ENCODE results near the gene WDR90. TPM values are rescaled to one million over a fixed set of nuclear protein-coding genes. Genes with fewer than 3 reads are reported as not detected.

Gene WDR90
- polyA plus RNA-seq, 1 donor from 2014 or later = 32.1 TPM

DNA sequence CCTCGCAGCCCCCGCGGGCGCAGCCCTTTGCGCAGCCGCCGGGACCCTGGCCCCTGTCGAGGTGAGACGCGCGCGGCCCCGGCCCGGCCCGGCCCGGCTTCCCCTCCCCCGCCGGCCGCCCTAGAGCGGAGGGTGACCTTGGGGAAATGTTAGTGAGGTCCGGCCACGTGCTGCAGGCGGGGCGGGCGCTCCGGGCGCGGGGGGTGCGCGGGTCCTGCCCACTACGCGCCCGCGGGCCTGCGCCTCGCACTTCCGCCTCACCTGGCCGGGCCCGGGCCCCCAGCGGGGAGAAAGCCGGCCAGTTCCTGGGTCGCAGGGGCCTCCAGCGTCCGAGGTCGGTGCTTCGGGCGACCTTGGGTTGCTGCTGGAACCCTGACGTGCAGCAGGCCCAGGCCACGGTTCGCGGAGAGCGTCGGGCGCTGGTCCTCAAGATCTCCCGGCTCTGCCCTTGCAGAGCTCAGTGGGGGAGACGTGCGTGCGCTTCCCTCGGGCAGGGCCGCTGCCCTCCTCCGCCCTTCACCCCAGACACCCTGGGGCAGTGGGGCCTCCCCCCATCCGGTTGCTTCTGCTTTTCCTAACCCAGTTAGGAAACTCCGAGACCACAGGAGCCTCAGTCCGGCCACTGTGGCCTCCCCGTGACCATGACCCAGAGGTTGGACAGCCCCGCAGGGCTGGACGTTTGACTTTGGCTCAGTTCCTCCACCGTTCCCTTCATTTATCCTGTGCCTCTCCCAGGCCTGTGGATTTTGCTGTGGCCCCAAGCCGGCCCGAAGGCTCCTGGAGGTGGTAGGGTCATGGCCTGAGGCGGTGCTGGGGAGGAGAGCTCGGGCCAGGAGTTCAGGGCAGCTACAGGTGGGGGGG lies 6.7 kb upstream of the WDR90 start:
- no peak overlapping the region for H2AFZ ChIP-seq (ENCODE audit: low read depth, low read length)
- H3K27ac ChIP-seq (ENCODE audit: low read length) = no peak overlapping the region

GRCh38 chr16:643050-643368 lies 6.2 kb upstream of the WDR90 start:
- H3K27ac ChIP-seq (ENCODE audit: low read length) = no peak overlapping the region
- no peaks in the 10 kb centered on the region for H3K36me3 ChIP-seq (ENCODE audit: insufficient read depth, low read length)
- no peak overlapping the region for H3K4me2 ChIP-seq (ENCODE audit: low read length)
- no peaks in the 10 kb centered on the region for H3K27me3 ChIP-seq (ENCODE audit: insufficient read depth, low read depth, low read length)
- H2AFZ ChIP-seq (ENCODE audit: low read depth, low read length) = no peak overlapping the region
- TF ChIP-seq EP300 (conservative IDR thresholded peaks at IDR 0.05; ENCODE audit: poor library complexity, severe bottlenecking) (no peak), SMC3 (conservative IDR thresholded peaks at IDR 0.05; ENCODE audit: poor library complexity) (no peak), MXI1 (conservative IDR thresholded peaks at IDR 0.05; ENCODE audit: poor library complexity, severe bottlenecking) (no peak), EZH2 (IDR thresholded peaks at IDR 0.05; ENCODE audit: borderline replicate concordance, insufficient read depth, low read length, poor library complexity, severe bottlenecking) (no peak), POLR2AphosphoS5 (IDR thresholded peaks at IDR 0.05) (no peak), TAF1 (IDR thresholded peaks at IDR 0.05; ENCODE audit: low read depth) (no peak)
- TF ChIP-seq, protein P1, sequence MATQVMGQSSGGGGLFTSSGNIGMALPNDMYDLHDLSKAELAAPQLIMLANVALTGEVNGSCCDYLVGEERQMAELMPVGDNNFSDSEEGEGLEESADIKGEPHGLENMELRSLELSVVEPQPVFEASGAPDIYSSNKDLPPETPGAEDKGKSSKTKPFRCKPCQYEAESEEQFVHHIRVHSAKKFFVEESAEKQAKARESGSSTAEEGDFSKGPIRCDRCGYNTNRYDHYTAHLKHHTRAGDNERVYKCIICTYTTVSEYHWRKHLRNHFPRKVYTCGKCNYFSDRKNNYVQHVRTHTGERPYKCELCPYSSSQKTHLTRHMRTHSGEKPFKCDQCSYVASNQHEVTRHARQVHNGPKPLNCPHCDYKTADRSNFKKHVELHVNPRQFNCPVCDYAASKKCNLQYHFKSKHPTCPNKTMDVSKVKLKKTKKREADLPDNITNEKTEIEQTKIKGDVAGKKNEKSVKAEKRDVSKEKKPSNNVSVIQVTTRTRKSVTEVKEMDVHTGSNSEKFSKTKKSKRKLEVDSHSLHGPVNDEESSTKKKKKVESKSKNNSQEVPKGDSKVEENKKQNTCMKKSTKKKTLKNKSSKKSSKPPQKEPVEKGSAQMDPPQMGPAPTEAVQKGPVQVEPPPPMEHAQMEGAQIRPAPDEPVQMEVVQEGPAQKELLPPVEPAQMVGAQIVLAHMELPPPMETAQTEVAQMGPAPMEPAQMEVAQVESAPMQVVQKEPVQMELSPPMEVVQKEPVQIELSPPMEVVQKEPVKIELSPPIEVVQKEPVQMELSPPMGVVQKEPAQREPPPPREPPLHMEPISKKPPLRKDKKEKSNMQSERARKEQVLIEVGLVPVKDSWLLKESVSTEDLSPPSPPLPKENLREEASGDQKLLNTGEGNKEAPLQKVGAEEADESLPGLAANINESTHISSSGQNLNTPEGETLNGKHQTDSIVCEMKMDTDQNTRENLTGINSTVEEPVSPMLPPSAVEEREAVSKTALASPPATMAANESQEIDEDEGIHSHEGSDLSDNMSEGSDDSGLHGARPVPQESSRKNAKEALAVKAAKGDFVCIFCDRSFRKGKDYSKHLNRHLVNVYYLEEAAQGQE (IDR thresholded peaks at IDR 0.05; ENCODE audit: borderline replicate concordance) = no peak
- TF ChIP-seq, protein P2, sequence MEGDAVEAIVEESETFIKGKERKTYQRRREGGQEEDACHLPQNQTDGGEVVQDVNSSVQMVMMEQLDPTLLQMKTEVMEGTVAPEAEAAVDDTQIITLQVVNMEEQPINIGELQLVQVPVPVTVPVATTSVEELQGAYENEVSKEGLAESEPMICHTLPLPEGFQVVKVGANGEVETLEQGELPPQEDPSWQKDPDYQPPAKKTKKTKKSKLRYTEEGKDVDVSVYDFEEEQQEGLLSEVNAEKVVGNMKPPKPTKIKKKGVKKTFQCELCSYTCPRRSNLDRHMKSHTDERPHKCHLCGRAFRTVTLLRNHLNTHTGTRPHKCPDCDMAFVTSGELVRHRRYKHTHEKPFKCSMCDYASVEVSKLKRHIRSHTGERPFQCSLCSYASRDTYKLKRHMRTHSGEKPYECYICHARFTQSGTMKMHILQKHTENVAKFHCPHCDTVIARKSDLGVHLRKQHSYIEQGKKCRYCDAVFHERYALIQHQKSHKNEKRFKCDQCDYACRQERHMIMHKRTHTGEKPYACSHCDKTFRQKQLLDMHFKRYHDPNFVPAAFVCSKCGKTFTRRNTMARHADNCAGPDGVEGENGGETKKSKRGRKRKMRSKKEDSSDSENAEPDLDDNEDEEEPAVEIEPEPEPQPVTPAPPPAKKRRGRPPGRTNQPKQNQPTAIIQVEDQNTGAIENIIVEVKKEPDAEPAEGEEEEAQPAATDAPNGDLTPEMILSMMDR (IDR thresholded peaks at IDR 0.05; ENCODE audit: poor library complexity, severe bottlenecking) = no peak
- no peaks in the 10 kb centered on the region for H3F3A ChIP-seq (ENCODE audit: insufficient read depth, low read length, poor library complexity, severe bottlenecking)
- H3K4me3 ChIP-seq (ENCODE audit: low read length) = peak overlapping the region; percentile 82
- no peaks in the 10 kb centered on the region for H3K9me3 ChIP-seq (ENCODE audit: low read length)
- H3K9ac ChIP-seq (ENCODE audit: low read length) = peak overlapping the region; percentile 77
- H3K79me2 ChIP-seq (replicated peaks; ENCODE audit: insufficient read depth, low read length) = no peaks in the 10 kb centered on the region
- H4K20me1 ChIP-seq (ENCODE audit: insufficient read depth) = no peaks in the 10 kb centered on the region
- H3K9me2 ChIP-seq (ENCODE audit: insufficient read depth, low read length) = no peaks in the 10 kb centered on the region

More for the DNA sequence above, 6.7 kb upstream of the WDR90 start:
- H3K9me2 ChIP-seq (ENCODE audit: insufficient read depth, low read length) = no peaks in the 10 kb centered on the region
- H3K36me3 ChIP-seq (ENCODE audit: insufficient read depth, low read length) = no peaks in the 10 kb centered on the region
- H3K9ac ChIP-seq (ENCODE audit: low read length) = peak overlapping the region; percentile 77
- peak overlapping the region; percentile 82 for H3K4me3 ChIP-seq (ENCODE audit: low read length)
- H3F3A ChIP-seq (ENCODE audit: insufficient read depth, low read length, poor library complexity, severe bottlenecking) = no peaks in the 10 kb centered on the region
- no peaks in the 10 kb centered on the region for H3K79me2 ChIP-seq (replicated peaks; ENCODE audit: insufficient read depth, low read length)
- no peaks in the 10 kb centered on the region for H3K27me3 ChIP-seq (ENCODE audit: insufficient read depth, low read depth, low read length)
- TF ChIP-seq SMC3 (conservative IDR thresholded peaks at IDR 0.05; ENCODE audit: poor library complexity) = no peak
- TF ChIP-seq RAD21 (conservative IDR thresholded peaks at IDR 0.05) = no peak
- TF ChIP-seq MXI1 (conservative IDR thresholded peaks at IDR 0.05; ENCODE audit: poor library complexity, severe bottlenecking) = peak; percentile 7
- no peaks in the 10 kb centered on the region for H3K9me3 ChIP-seq (ENCODE audit: low read length)
- H3K4me2 ChIP-seq (ENCODE audit: low read length) = peak overlapping the region; percentile 39
- H4K20me1 ChIP-seq (ENCODE audit: insufficient read depth) = no peaks in the 10 kb centered on the region

All from neural cell (in vitro differentiated cells).